ENCODE measurements around the gene MARCO. TPM values are rescaled to one million over a fixed set of nuclear protein-coding genes. Genes with fewer than 3 reads are reported as not detected.

Gene MARCO, protein sequence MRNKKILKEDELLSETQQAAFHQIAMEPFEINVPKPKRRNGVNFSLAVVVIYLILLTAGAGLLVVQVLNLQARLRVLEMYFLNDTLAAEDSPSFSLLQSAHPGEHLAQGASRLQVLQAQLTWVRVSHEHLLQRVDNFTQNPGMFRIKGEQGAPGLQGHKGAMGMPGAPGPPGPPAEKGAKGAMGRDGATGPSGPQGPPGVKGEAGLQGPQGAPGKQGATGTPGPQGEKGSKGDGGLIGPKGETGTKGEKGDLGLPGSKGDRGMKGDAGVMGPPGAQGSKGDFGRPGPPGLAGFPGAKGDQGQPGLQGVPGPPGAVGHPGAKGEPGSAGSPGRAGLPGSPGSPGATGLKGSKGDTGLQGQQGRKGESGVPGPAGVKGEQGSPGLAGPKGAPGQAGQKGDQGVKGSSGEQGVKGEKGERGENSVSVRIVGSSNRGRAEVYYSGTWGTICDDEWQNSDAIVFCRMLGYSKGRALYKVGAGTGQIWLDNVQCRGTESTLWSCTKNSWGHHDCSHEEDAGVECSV
- not detected in 2 replicates for total RNA-seq

DNA sequence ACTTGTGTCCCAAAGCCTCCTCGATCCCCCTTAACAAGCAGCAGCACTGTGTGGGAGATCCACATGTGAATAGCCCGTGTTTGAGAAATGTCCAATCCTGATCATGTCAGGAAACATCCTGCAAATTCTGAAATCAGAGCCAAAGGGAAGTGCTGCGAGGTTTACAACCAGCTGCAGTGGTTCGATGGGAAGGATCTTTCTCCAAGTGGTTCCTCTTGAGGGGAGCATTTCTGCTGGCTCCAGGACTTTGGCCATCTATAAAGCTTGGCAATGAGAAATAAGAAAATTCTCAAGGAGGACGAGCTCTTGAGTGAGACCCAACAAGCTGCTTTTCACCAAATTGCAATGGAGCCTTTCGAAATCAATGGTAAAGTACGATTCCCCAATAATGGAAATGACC is at the start of gene MARCO:
TSS of gene MARCO (plus strand) at position 164 of the 400 bp plus-strand sequence. CDS start at position 271, 107 bp downstream.
- TF ChIP-seq, protein P1, sequence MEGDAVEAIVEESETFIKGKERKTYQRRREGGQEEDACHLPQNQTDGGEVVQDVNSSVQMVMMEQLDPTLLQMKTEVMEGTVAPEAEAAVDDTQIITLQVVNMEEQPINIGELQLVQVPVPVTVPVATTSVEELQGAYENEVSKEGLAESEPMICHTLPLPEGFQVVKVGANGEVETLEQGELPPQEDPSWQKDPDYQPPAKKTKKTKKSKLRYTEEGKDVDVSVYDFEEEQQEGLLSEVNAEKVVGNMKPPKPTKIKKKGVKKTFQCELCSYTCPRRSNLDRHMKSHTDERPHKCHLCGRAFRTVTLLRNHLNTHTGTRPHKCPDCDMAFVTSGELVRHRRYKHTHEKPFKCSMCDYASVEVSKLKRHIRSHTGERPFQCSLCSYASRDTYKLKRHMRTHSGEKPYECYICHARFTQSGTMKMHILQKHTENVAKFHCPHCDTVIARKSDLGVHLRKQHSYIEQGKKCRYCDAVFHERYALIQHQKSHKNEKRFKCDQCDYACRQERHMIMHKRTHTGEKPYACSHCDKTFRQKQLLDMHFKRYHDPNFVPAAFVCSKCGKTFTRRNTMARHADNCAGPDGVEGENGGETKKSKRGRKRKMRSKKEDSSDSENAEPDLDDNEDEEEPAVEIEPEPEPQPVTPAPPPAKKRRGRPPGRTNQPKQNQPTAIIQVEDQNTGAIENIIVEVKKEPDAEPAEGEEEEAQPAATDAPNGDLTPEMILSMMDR (IDR thresholded peaks at IDR 0.05; ENCODE audit: extremely low read depth, low read depth, low read length) = no peak
- H4K20me1 ChIP-seq (ENCODE audit: insufficient read depth, low read length) = no peaks in the 10 kb centered on the region
- H3K4me2 ChIP-seq (ENCODE audit: insufficient read depth, low read length) = no peak within 1 kb of the TSS
- H3K4me1 ChIP-seq (ENCODE audit: insufficient read depth, low read length) = no peaks in the 10 kb centered on the region
- no peaks in the 10 kb centered on the region for H3K79me2 ChIP-seq (ENCODE audit: insufficient read depth, low read length)
- no peak within 1 kb of the TSS for H3K27ac ChIP-seq (ENCODE audit: low read depth, low read length)
- no peak within 1 kb of the TSS for H2AFZ ChIP-seq (ENCODE audit: low read length)
- no peak within 1 kb of the TSS for H3K4me3 ChIP-seq (ENCODE audit: insufficient read depth, low read length)
- H3K9me3 ChIP-seq (ENCODE audit: low read depth, low read length) = no peaks in the 10 kb centered on the region
- no peak for DNase-seq (ENCODE audit: insufficient read length, low spot score, missing footprints)
- H3K27me3 ChIP-seq (ENCODE audit: insufficient read depth, low read length) = no peaks in the 10 kb centered on the region
- no peaks in the 10 kb centered on the region for H3K36me3 ChIP-seq (ENCODE audit: insufficient read depth, low read length)

DNA sequence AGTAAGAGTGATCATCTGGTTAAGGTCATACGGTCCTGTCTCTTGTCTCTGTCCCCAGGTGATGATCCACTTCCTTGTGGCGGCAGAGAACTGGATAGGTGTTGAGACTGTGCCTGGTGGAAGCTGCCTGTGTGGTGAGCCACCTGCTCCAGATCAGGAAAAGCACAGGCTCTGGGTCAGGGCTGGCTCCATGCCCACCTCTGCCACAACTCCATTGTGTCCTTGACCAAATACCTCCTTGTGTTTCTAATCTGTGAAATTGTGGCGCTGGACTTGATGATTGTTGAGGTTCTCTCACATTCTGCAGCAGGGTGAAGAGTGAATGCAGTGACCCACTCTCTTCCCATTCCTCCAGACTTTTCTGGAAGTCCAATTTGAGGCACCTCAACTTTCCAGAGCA is 48.9 kb upstream of the MARCO start:
- DNase-seq (ENCODE audit: insufficient read length, low spot score, missing footprints) = no peak
- H3K27ac ChIP-seq (ENCODE audit: low read depth, low read length) = no peak overlapping the region
- no peak overlapping the region for H2AFZ ChIP-seq (ENCODE audit: low read length)
- no peaks in the 10 kb centered on the region for H3K27me3 ChIP-seq (ENCODE audit: insufficient read depth, low read length)
- no peak overlapping the region for H3K4me3 ChIP-seq (ENCODE audit: insufficient read depth, low read length)
- no peak overlapping the region for H3K4me2 ChIP-seq (ENCODE audit: insufficient read depth, low read length)
- TF ChIP-seq, protein P1 (IDR thresholded peaks at IDR 0.05; ENCODE audit: extremely low read depth, low read depth, low read length) = no peak
- no peaks in the 10 kb centered on the region for H3K36me3 ChIP-seq (ENCODE audit: insufficient read depth, low read length)
- H3K9me3 ChIP-seq (ENCODE audit: low read depth, low read length) = no peaks in the 10 kb centered on the region
- H3K4me1 ChIP-seq (ENCODE audit: insufficient read depth, low read length) = no peaks in the 10 kb centered on the region
- H3K79me2 ChIP-seq (ENCODE audit: insufficient read depth, low read length) = no peaks in the 10 kb centered on the region
- H4K20me1 ChIP-seq (ENCODE audit: insufficient read depth, low read length) = no peaks in the 10 kb centered on the region

DNA sequence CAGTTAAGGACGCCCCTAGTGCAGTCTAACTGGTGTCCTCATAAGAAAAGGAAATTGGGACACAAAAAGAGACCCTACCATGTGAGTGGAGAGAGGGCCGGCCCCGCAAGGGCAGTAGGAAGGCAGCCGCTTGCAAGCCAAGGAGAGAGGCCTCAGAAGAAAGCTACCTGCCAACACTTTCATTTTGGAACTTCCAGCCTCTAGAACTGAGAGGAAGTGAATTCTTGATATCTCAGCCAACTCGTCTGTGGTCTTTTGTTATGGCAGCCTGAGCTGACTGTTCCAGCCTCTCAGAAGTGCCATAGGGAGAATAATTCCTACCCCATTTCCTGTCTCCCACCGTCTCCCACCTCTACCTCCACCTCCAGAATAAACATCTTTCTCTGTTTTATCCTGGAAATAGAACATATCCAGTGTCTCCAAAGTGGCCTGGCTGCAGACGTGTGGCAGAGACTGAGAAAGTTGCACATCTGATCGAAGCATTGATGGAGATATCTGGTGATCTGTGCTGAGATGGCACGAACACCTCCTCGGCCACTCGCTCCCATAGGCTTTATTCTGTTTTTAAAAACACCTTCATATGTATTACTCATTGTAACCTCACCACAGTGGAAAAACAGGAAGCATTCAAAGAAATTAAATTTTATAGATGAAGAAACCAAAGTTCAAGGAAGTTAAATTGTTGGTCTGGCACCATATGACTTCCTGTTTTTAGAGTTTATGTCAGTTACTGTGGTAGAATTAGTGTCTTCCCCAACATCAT is 39.5 kb upstream of the MARCO start:
- no peaks in the 10 kb centered on the region for H3K9me3 ChIP-seq (ENCODE audit: low read depth, low read length)

More for the DNA sequence above, 39.5 kb upstream of the MARCO start:
- Histone ChIP-seq H3K4me3 (ENCODE audit: insufficient read depth, low read length) (no peak overlapping the region), H4K20me1 (ENCODE audit: insufficient read depth, low read length) (no peaks in the 10 kb centered on the region), H3K36me3 (ENCODE audit: insufficient read depth, low read length) (no peaks in the 10 kb centered on the region), H3K4me1 (ENCODE audit: insufficient read depth, low read length) (no peaks in the 10 kb centered on the region), H2AFZ (ENCODE audit: low read length) (no peak overlapping the region), H3K4me2 (ENCODE audit: insufficient read depth, low read length) (no peak overlapping the region), H3K27me3 (ENCODE audit: insufficient read depth, low read length) (no peaks in the 10 kb centered on the region), H3K79me2 (ENCODE audit: insufficient read depth, low read length) (no peaks in the 10 kb centered on the region), H3K27ac (ENCODE audit: low read depth, low read length) (no peak overlapping the region)
- TF ChIP-seq, protein P1 (IDR thresholded peaks at IDR 0.05; ENCODE audit: extremely low read depth, low read depth, low read length) = no peak
- peak; percentile 42 for DNase-seq (ENCODE audit: insufficient read length, low spot score, missing footprints)

Measured in osteoblast (primary cell).